H1 (cell line): Measurements from ENCODE around the gene CDYL2. TPM values are rescaled to one million over a fixed set of nuclear protein-coding genes. Genes with fewer than 3 reads are reported as not detected.

Experiments used
- CTCF ChIA-PET: fragments of 300-600 bp; sonication (Branson Sonifier 250); formaldehyde crosslinking; loops from one replicate; lab custom pipeline; 2021; ENCODE audit not compliant: partially characterized antibody; lab: Charles Lee
- POLR2A ChIA-PET: fragments of 300-600 bp; sonication (Branson Sonifier 250); formaldehyde crosslinking; loops from one replicate; lab custom pipeline; 2021; ENCODE audit warnings: inconsistent platforms; ENCODE audit not compliant: partially characterized antibody; lab: Charles Lee
- DNase-seq, 2 experiments: peaks; one replicate each; pipeline versions ENCODE4 v3.0.0 to v3.0.0-alpha.2; 2010 to 2022; ENCODE audit warnings: low spot score in 2 of 2, low read depth in 1 of 2, mixed read lengths in 1 of 2
- FAIRE-seq: peaks from 2 replicates; lab custom pipeline; 2011; peaks lifted over from hg19 to GRCh38; lab: Jason Lieb, UNC
- H2AFZ ChIP-seq: 2 replicates; pipeline ENCODE4 v1.8.1; 2012; ENCODE audit warnings: low read length, inconsistent platforms
- H2AK5ac ChIP-seq: 2 replicates; pipeline ENCODE4 v1.6.1; 2013; ENCODE audit warnings: low read depth, low read length
- H2BK120ac ChIP-seq: replicated peaks from 2 replicates; pipeline ENCODE3; 2013; ENCODE audit warnings: low read depth, low read length, inconsistent platforms
- H2BK12ac ChIP-seq: 2 replicates; pipeline ENCODE4 v1.6.1; 2013; ENCODE audit warnings: low read depth, low read length
- H2BK15ac ChIP-seq: 2 replicates; pipeline ENCODE4 v1.6.1; 2013; ENCODE audit warnings: low read length
- H2BK20ac ChIP-seq: 2 replicates; pipeline ENCODE4 v1.6.1; 2013; ENCODE audit warnings: low read length
- H2BK5ac ChIP-seq: 2 replicates; pipeline ENCODE4 v1.6.1; 2013; ENCODE audit warnings: low read depth, low read length
- H3K14ac ChIP-seq: 2 replicates; pipeline ENCODE4 v1.6.1; 2013; ENCODE audit warnings: inconsistent platforms; ENCODE audit not compliant: insufficient read length
- H3K18ac ChIP-seq: 2 replicates; pipeline ENCODE4 v1.6.1; 2013; ENCODE audit warnings: low read length; ENCODE audit errors: extremely low read depth
- H3K23ac ChIP-seq: 2 replicates; pipeline ENCODE4 v1.6.1; 2013; ENCODE audit warnings: inconsistent platforms; ENCODE audit not compliant: insufficient read length
- H3K23me2 ChIP-seq: 2 replicates; pipeline ENCODE4 v1.6.1; 2013; ENCODE audit warnings: low read depth, low read length
- H3K27ac ChIP-seq: 2 replicates; pipeline ENCODE4 v1.6.1; 2011; ENCODE audit warnings: low read depth, low read length, inconsistent platforms
- H3K27me3 ChIP-seq, 4 experiments: replicated peaks in 1 of 4; 1 replicate in 1 of 4; 2 replicates in 3 of 4; pipeline versions ENCODE4 v1.6.1 to v1.8.1; 2011 to 2013; ENCODE audit warnings: low read length in 3 of 4, mild to moderate bottlenecking in 3 of 4, inconsistent platforms in 2 of 4, mixed read lengths in 2 of 4, moderate library complexity in 1 of 4; ENCODE audit not compliant: control insufficient read depth in 3 of 4, insufficient read depth in 3 of 4; ENCODE audit errors: extremely low read depth in 1 of 4
- H3K36me3 ChIP-seq, 4 experiments: 2 replicates each; pipeline versions ENCODE4 v1.6.1 to v1.8.1; 2011 to 2013; ENCODE audit warnings: mild to moderate bottlenecking in 4 of 4, low read length in 3 of 4, moderate library complexity in 2 of 4, control low read depth in 1 of 4, inconsistent platforms in 1 of 4; ENCODE audit not compliant: insufficient read depth in 4 of 4, control insufficient read depth in 2 of 4
- H3K4ac ChIP-seq: replicated peaks from 2 replicates; pipeline ENCODE3; 2013; ENCODE audit warnings: low read length, low read depth, mixed read lengths, inconsistent platforms; ENCODE audit not compliant: insufficient read length
- H3K4me1 ChIP-seq, 4 experiments: replicated peaks in 1 of 4; 1 replicate in 1 of 4; 2 replicates in 3 of 4; pipeline versions ENCODE4 v1.6.1 to v1.8.1; 2011 to 2013; ENCODE audit warnings: low read length in 3 of 4, inconsistent platforms in 2 of 4, mixed read lengths in 1 of 4; ENCODE audit not compliant: insufficient read depth in 4 of 4, control insufficient read depth in 3 of 4
- H3K4me2 ChIP-seq, 2 experiments: 2 replicates each; pipeline versions ENCODE4 v1.6.1 to v1.8.1; 2011 to 2013; ENCODE audit warnings: low read depth in 2 of 2, low read length in 2 of 2, control low read depth in 1 of 2, inconsistent platforms in 1 of 2, mild to moderate bottlenecking in 1 of 2; ENCODE audit not compliant: insufficient read depth in 1 of 2
- H3K4me3 ChIP-seq, 4 experiments: fragments of 200-600, 300-600 bp in 1 of 4; sonication (generic), shearing (Covaris generic), sonication (Bioruptor Twin) in 1 of 4; 2 replicates each; pipeline versions ENCODE4 v1.5.1 to v1.8.1; 2011 to 2016; ENCODE audit warnings: low read length in 4 of 4, low read depth in 3 of 4, control low read depth in 2 of 4, inconsistent platforms in 2 of 4, mild to moderate bottlenecking in 2 of 4, mixed read lengths in 1 of 4, moderate library complexity in 1 of 4; ENCODE audit not compliant: insufficient read depth in 2 of 4; ENCODE audit errors: extremely low read depth in 1 of 4
- H3K56ac ChIP-seq: replicated peaks from 2 replicates; pipeline ENCODE3; 2013; ENCODE audit warnings: low read depth, mild to moderate bottlenecking, mixed read lengths, low read length, inconsistent platforms; ENCODE audit not compliant: insufficient read length
- H3K79me1 ChIP-seq: 2 replicates; pipeline ENCODE4 v1.6.1; 2013; ENCODE audit warnings: low read depth, low read length, control low read depth
- H3K79me2 ChIP-seq, 2 experiments: 2 replicates each; pipeline versions ENCODE4 v1.6.1 to v1.8.1; 2012 to 2013; ENCODE audit warnings: low read length in 2 of 2, mild to moderate bottlenecking in 2 of 2, inconsistent platforms in 1 of 2; ENCODE audit not compliant: insufficient read depth in 2 of 2, control insufficient read depth in 1 of 2
- H3K9ac ChIP-seq, 4 experiments: replicated peaks in 1 of 4; 1 replicate in 1 of 4; 2 replicates in 3 of 4; pipeline versions ENCODE4 v1.6.1 to v1.8.1; 2011 to 2013; ENCODE audit warnings: low read depth in 3 of 4, low read length in 3 of 4, control low read depth in 2 of 4, mild to moderate bottlenecking in 2 of 4, moderate library complexity in 2 of 4, inconsistent platforms in 1 of 4; ENCODE audit errors: extremely low read depth in 1 of 4
- H3K9me3 ChIP-seq, 2 experiments: 2 replicates each; pipeline versions ENCODE4 v1.6.1 to v1.8.1; 2012 to 2013; ENCODE audit warnings: mild to moderate bottlenecking in 2 of 2, moderate library complexity in 2 of 2, control low read depth in 1 of 2, inconsistent platforms in 1 of 2, low read depth in 1 of 2, low read length in 1 of 2, mixed read lengths in 1 of 2; ENCODE audit not compliant: insufficient read depth in 2 of 2
- H4K20me1 ChIP-seq, 2 experiments: replicated peaks in 1 of 2; 2 replicates each; pipeline versions ENCODE3 to v1.8.1; 2011 to 2013; ENCODE audit warnings: inconsistent platforms in 2 of 2, low read length in 2 of 2, mild to moderate bottlenecking in 1 of 2; ENCODE audit not compliant: insufficient read depth in 2 of 2, control insufficient read depth in 1 of 2
- H4K5ac ChIP-seq: 2 replicates; pipeline ENCODE4 v1.6.1; 2013; ENCODE audit warnings: low read length, low read depth, mixed read lengths, inconsistent platforms; ENCODE audit not compliant: insufficient read length
- H4K8ac ChIP-seq: 2 replicates; pipeline ENCODE4 v1.8.0; 2013; ENCODE audit warnings: mild to moderate bottlenecking, moderate library complexity, low read length, inconsistent platforms; ENCODE audit not compliant: insufficient read depth; ENCODE audit errors: extremely low read depth
- H4K91ac ChIP-seq: replicated peaks from 2 replicates; pipeline ENCODE3; 2013; ENCODE audit warnings: low read length, mixed read lengths, inconsistent platforms; ENCODE audit not compliant: insufficient read length
- BRCA1 ChIP-seq: IDR thresholded peaks from 2 replicates; pipeline ENCODE4 v1.6.1; 2012; ENCODE audit warnings: low read depth, low read length, improper control_type of control experiment
- CTBP2 ChIP-seq: IDR thresholded peaks from 2 replicates; pipeline ENCODE4 v1.7.0; 2011; ENCODE audit warnings: borderline replicate concordance, mild to moderate bottlenecking, moderate library complexity, mixed read lengths, low read length; ENCODE audit not compliant: insufficient read depth, insufficient read length
- EP300 ChIP-seq, 2 experiments: IDR thresholded peaks; 1 replicate in 1 of 2; 2 replicates in 1 of 2; pipeline ENCODE4 v1.6.1; 2011 to 2012; ENCODE audit warnings: low read depth in 2 of 2, low read length in 2 of 2, mild to moderate bottlenecking in 2 of 2, borderline replicate concordance in 1 of 2, inconsistent platforms in 1 of 2, moderate library complexity in 1 of 2
- KDM4A ChIP-seq: IDR thresholded peaks from one replicate; pipeline ENCODE4 v1.7.1; 2012; ENCODE audit warnings: low read depth, mild to moderate bottlenecking, moderate library complexity, low read length, inconsistent platforms; ENCODE audit not compliant: severe bottlenecking
- POLR2A ChIP-seq, 2 experiments: IDR thresholded peaks; 1 replicate in 1 of 2; 2 replicates in 1 of 2; pipeline ENCODE4 v1.6.1; 2011; ENCODE audit warnings: low read depth in 2 of 2, low read length in 2 of 2, mild to moderate bottlenecking in 2 of 2; ENCODE audit errors: control extremely low read depth in 1 of 2
- POLR2AphosphoS5 ChIP-seq: IDR thresholded peaks from 2 replicates; pipeline ENCODE4 v1.6.1; 2011; ENCODE audit warnings: low read depth, low read length
- RXRA ChIP-seq: IDR thresholded peaks from 2 replicates; pipeline ENCODE4 v1.6.1; 2011; ENCODE audit warnings: low read depth, mild to moderate bottlenecking, low read length, moderate library complexity; ENCODE audit not compliant: insufficient read depth
- SIX5 ChIP-seq: IDR thresholded peaks from 2 replicates; pipeline ENCODE4 v1.6.1; 2011; ENCODE audit warnings: mild to moderate bottlenecking, low read depth, low read length
- TAF1 ChIP-seq: IDR thresholded peaks from 2 replicates; pipeline ENCODE4 v1.6.1; 2011; ENCODE audit warnings: mild to moderate bottlenecking, low read depth, low read length
- WGBS, 2 experiments: shearing (Covaris generic) in 1 of 2; methylation state at CpG; one replicate each; pipeline versions ENCODE4 v1.1.6 to v1.1.7; 2013 to 2015; ENCODE audit warnings: low lambda C conversion rate in 2 of 2, mixed read lengths in 2 of 2, inconsistent platforms in 1 of 2, low coverage in 1 of 2, missing lambda C conversion rate in 1 of 2; ENCODE audit not compliant: insufficient replicate concordance in 2 of 2, insufficient coverage in 1 of 2, insufficient read length in 1 of 2; ENCODE audit errors: extremely low coverage in 1 of 2, missing lambda C conversion rate in 1 of 2; 5-methylcytosine and 5-hydroxymethylcytosine counted together
- polyA plus RNA-seq, 7 experiments: library from polyadenylated mRNA; depleted of rRNA in 3 of 7; stranded (reverse) in 5 of 7; unstranded in 2 of 7; fragments of >200 nt in 5 of 7; fragments of 200-250 nt in 2 of 7; gene quantifications; 1 replicate in 5 of 7; 2 replicates in 1 of 7; 4 replicates in 1 of 7; pipeline versions ENCODE4 v1.2.1 to v1.2.3, GENCODE V29; 2011 to 2013; ENCODE audit warnings: missing spikeins in 2 of 7, mixed read lengths in 2 of 7
- total RNA-seq: library from RNA; stranded (reverse); fragmentation: NEBNext Ultra II Directional; extraction: Animal tissue kit (Norgen Biotek cat#: 25700); gene quantifications from 2 replicates; pipeline ENCODE4 v1.2.1, GENCODE V29; 2021
- TF ChIP-seq, protein P1 (sequence below), 3 experiments: IDR thresholded peaks; 1 replicate in 2 of 3; 2 replicates in 1 of 3; pipeline versions ENCODE4 v1.5.1 to v1.6.1; 2011; ENCODE audit warnings: low read length in 3 of 3, mild to moderate bottlenecking in 3 of 3, inconsistent platforms in 2 of 3, low read depth in 1 of 3, moderate library complexity in 1 of 3; ENCODE audit not compliant: insufficient read depth in 1 of 3; ENCODE audit errors: control extremely low read depth in 1 of 3
- TF ChIP-seq, protein P2 (sequence below): IDR thresholded peaks from 2 replicates; pipeline ENCODE4 v1.6.1; 2011; ENCODE audit warnings: low read length, improper control_type of control experiment

CDYL2 gene
- total and polyA plus RNA-seq, 2 of the 8 experiments (the other 6 are each of a cell fraction or from before 2014, with no cell fraction given) = 0.33 to 5.3 TPM

DNA sequence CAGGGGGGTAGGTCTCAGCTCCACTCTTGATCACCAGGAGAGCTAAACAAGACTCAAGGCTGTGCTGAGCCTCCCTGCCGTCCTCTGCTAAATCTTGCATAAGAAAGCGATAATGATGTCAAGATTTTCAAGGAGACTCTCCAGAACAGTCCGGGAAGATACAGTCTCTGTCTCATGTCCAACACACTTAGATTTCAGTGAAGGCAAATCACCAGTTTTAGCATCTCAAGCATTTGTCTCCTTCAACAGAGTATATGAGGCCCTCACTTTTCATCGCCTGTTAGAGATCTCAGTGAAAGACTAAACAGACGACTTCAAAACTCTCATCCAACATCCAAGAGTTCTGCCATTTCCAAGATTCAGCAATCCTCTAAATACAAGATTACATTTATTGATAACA lies 13.6 kb downstream of the CDYL2 start:
- FAIRE-seq = no peak
- no peak overlapping the region for H3K4ac ChIP-seq
- H3K23ac ChIP-seq = no peak overlapping the region
- no peak for DNase-seq
- H2BK5ac ChIP-seq = no peak overlapping the region
- no peak overlapping the region for H3K4me2 ChIP-seq
- H3K27me3 ChIP-seq = no peaks in the 10 kb centered on the region
- H3K56ac ChIP-seq = no peak overlapping the region
- H3K9me3 ChIP-seq = peaks cover 4 to 5% of the 10 kb centered on the region in 2 experiments; a peak in 2 of 4 replicates
- H3K23me2 ChIP-seq = no peaks in the 10 kb centered on the region
- peaks cover 0 to 4% (median 0%) of the 10 kb centered on the region in 4 experiments; a peak in 2 of 7 replicates for H3K4me1 ChIP-seq
- no peak overlapping the region for H2BK12ac ChIP-seq
- no peak overlapping the region for H2AK5ac ChIP-seq
- no peaks in the 10 kb centered on the region for H3K79me2 ChIP-seq
- H3K27ac ChIP-seq = no peak overlapping the region
- H2BK20ac ChIP-seq = no peak overlapping the region
- no peak overlapping the region for H2BK120ac ChIP-seq
- no peak overlapping the region for H3K18ac ChIP-seq
- WGBS, 2 experiments = 89% methylated on average over 5 of the region's 5 CpGs; no CpG with 5 or more reads in 1 of the 2 experiments
- H3K4me3 ChIP-seq = no peak overlapping the region
- no peak overlapping the region for H3K9ac ChIP-seq
- ChIA-PET CTCF (interaction anchor here (1.0 kb wide), 1 partner anchor 12 kb away, joined by 3 read pairs; no protein-coding TSS in a partner anchor), POLR2A (no interaction called here)
- no peaks in the 10 kb centered on the region for H3K36me3 ChIP-seq
- H3K79me1 ChIP-seq = no peaks in the 10 kb centered on the region
- H2BK15ac ChIP-seq = no peak overlapping the region
- H2AFZ ChIP-seq = no peak overlapping the region
- no peak overlapping the region for H3K14ac ChIP-seq
- no peak overlapping the region for H4K8ac ChIP-seq
- no peaks in the 10 kb centered on the region for H4K20me1 ChIP-seq
- H4K5ac ChIP-seq = no peak overlapping the region
- H4K91ac ChIP-seq = no peak overlapping the region
- TF ChIP-seq EP300 (IDR thresholded peaks at IDR 0.05; ENCODE audit: borderline replicate concordance in 1 of 2, low read depth in 2 of 2, low read length in 2 of 2) (no peak), POLR2AphosphoS5 (no peak), SIX5 (no peak), KDM4A (no peak), POLR2A (IDR thresholded peaks at IDR 0.05; ENCODE audit: control extremely low read depth in 1 of 2, low read depth in 2 of 2, low read length in 2 of 2) (no peak), RXRA (no peak), TAF1 (no peak), CTBP2 (no peak), BRCA1 (no peak)
- TF ChIP-seq, protein P1, sequence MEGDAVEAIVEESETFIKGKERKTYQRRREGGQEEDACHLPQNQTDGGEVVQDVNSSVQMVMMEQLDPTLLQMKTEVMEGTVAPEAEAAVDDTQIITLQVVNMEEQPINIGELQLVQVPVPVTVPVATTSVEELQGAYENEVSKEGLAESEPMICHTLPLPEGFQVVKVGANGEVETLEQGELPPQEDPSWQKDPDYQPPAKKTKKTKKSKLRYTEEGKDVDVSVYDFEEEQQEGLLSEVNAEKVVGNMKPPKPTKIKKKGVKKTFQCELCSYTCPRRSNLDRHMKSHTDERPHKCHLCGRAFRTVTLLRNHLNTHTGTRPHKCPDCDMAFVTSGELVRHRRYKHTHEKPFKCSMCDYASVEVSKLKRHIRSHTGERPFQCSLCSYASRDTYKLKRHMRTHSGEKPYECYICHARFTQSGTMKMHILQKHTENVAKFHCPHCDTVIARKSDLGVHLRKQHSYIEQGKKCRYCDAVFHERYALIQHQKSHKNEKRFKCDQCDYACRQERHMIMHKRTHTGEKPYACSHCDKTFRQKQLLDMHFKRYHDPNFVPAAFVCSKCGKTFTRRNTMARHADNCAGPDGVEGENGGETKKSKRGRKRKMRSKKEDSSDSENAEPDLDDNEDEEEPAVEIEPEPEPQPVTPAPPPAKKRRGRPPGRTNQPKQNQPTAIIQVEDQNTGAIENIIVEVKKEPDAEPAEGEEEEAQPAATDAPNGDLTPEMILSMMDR (IDR thresholded peaks at IDR 0.05; ENCODE audit: control extremely low read depth in 1 of 3, insufficient read depth in 1 of 3, low read depth in 1 of 3, low read length in 3 of 3) = no peak
- TF ChIP-seq, protein P2, sequence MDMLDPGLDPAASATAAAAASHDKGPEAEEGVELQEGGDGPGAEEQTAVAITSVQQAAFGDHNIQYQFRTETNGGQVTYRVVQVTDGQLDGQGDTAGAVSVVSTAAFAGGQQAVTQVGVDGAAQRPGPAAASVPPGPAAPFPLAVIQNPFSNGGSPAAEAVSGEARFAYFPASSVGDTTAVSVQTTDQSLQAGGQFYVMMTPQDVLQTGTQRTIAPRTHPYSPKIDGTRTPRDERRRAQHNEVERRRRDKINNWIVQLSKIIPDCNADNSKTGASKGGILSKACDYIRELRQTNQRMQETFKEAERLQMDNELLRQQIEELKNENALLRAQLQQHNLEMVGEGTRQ = no peak
